Measurements from ENCODE around the gene FKBP10.
A peak's percentile ranks its signal among the peaks of the same experiment; 100 is the strongest.

The FKBP10 gene

DNA sequence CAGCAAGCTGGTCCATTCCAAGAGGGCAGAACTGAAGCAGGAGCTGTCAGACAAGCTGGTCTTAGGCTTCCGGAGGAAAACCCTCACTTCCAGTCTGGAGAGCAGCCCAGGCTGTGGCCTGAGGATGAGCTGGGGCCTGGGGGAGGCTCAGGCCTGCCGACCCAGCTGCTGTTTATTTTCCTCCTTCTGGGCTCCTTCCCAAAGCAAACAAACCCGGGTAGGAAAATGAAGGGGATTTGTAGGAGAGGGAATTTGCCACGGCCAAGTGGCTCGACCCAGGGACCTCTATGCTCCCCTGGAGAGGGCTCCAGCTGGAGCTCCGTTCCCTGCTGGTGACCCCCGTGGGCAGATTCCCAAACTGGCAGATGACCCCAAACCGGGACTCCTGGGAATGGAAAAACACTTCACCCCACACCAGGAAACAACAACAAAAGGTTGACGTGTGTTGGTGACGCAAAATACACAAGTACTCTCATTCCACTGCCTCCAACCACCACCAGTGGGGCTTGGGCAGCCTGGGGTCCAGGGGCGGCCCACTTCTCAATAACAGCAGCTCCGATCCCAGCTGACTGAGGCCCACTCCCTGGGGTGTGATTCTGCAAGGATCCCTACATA lies 35.1 kb upstream of the FKBP10 start:
- ChIA-PET CTCF (interaction anchor here (1.2 to 3.2 kb wide), 4 partner anchors 8 to 34 kb away, joined by 3 to 31 read pairs (median 7); partner anchors contain the start of genes JUP and P3H4), POLR2A (interaction anchor here (1.5 to 5.8 kb wide), 5 partner anchors 8 to 89 kb away, joined by 6 to 44 read pairs (median 11); partner anchors contain the start of genes EIF1, FKBP10, JUP and P3H4)
- peak; percentile 42 for DNase-seq (ENCODE audit: extremely low spot score)

GRCh38 chr17:41779954-41780353 lies 32.9 kb upstream of the FKBP10 start:
- ChIA-PET CTCF (no interaction called here), POLR2A (interaction anchor here (0.6 to 1.6 kb wide), 2 partner anchors 13 to 92 kb away, joined by 3 to 4 read pairs; no protein-coding TSS in a partner anchor)
- no peak for TF ChIP-seq ARNT (IDR thresholded peaks at IDR 0.05)
- no peak for TF ChIP-seq ZNF384 (IDR thresholded peaks at IDR 0.05)
- TF ChIP-seq NFRKB (IDR thresholded peaks at IDR 0.05) = no peak
- TF ChIP-seq FOXA1 (IDR thresholded peaks at IDR 0.05) = no peak
- TF ChIP-seq BHLHE40 (IDR thresholded peaks at IDR 0.05; ENCODE audit: borderline replicate concordance) = no peak
- TF ChIP-seq TARDBP (IDR thresholded peaks at IDR 0.05) = no peak
- no peak for TF ChIP-seq HDGF (IDR thresholded peaks at IDR 0.05; ENCODE audit: borderline replicate concordance)
- TF ChIP-seq, protein P1, sequence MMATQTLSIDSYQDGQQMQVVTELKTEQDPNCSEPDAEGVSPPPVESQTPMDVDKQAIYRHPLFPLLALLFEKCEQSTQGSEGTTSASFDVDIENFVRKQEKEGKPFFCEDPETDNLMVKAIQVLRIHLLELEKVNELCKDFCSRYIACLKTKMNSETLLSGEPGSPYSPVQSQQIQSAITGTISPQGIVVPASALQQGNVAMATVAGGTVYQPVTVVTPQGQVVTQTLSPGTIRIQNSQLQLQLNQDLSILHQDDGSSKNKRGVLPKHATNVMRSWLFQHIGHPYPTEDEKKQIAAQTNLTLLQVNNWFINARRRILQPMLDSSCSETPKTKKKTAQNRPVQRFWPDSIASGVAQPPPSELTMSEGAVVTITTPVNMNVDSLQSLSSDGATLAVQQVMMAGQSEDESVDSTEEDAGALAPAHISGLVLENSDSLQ (IDR thresholded peaks at IDR 0.05) = no peak
- TF ChIP-seq LEF1 (IDR thresholded peaks at IDR 0.05; ENCODE audit: borderline replicate concordance) = no peak
- no peak for TF ChIP-seq ELF4 (IDR thresholded peaks at IDR 0.05)
- no peak for TF ChIP-seq SUZ12 (IDR thresholded peaks at IDR 0.05)
- TF ChIP-seq CTBP1 (IDR thresholded peaks at IDR 0.05; ENCODE audit: borderline replicate concordance) = no peak
- TF ChIP-seq L3MBTL2 (conservative IDR thresholded peaks at IDR 0.05) = no peak
- TF ChIP-seq FOXM1 (IDR thresholded peaks at IDR 0.05; ENCODE audit: borderline replicate concordance) = no peak
- TF ChIP-seq FOXK2 (IDR thresholded peaks at IDR 0.05) = no peak
- TF ChIP-seq SP1 (IDR thresholded peaks at IDR 0.05) = no peak
- DNase-seq (ENCODE audit: extremely low spot score) = no peak

More for the DNA sequence above, 35.1 kb upstream of the FKBP10 start:
- no peak for TF ChIP-seq SP1 (IDR thresholded peaks at IDR 0.05)
- TF ChIP-seq HDGF (IDR thresholded peaks at IDR 0.05; ENCODE audit: borderline replicate concordance) = no peak
- no peak for TF ChIP-seq FOXK2 (IDR thresholded peaks at IDR 0.05)
- TF ChIP-seq ZNF384 (IDR thresholded peaks at IDR 0.05) = no peak
- TF ChIP-seq TARDBP (IDR thresholded peaks at IDR 0.05) = no peak
- TF ChIP-seq ARNT (IDR thresholded peaks at IDR 0.05) = no peak
- no peak for TF ChIP-seq BHLHE40 (IDR thresholded peaks at IDR 0.05; ENCODE audit: borderline replicate concordance)
- TF ChIP-seq ELF4 (IDR thresholded peaks at IDR 0.05) = no peak
- TF ChIP-seq SUZ12 (IDR thresholded peaks at IDR 0.05) = no peak
- TF ChIP-seq FOXA1 (IDR thresholded peaks at IDR 0.05) = no peak
- no peak for TF ChIP-seq L3MBTL2 (conservative IDR thresholded peaks at IDR 0.05)
- TF ChIP-seq NFRKB (IDR thresholded peaks at IDR 0.05) = no peak
- TF ChIP-seq, protein P1 (IDR thresholded peaks at IDR 0.05) = no peak
- no peak for TF ChIP-seq CTBP1 (IDR thresholded peaks at IDR 0.05; ENCODE audit: borderline replicate concordance)

GRCh38 chr17:41781404-41782110 lies 31.2 kb upstream of the FKBP10 start:
- DNase-seq (ENCODE audit: extremely low spot score) = no peak
- ChIA-PET CTCF (interaction anchor here (0.5 to 1.5 kb wide), 2 partner anchors 20 to 85 kb away, joined by 3 read pairs; no protein-coding TSS in a partner anchor), POLR2A (interaction anchor here (0.7 to 1.1 kb wide), 3 partner anchors 13 to 93 kb away, joined by 3 to 5 read pairs (median 3); partner anchors contain the start of gene HAP1)
- no peak for TF ChIP-seq HDGF (IDR thresholded peaks at IDR 0.05; ENCODE audit: borderline replicate concordance)
- TF ChIP-seq, protein P1 (IDR thresholded peaks at IDR 0.05) = no peak
- no peak for TF ChIP-seq SP1 (IDR thresholded peaks at IDR 0.05)
- TF ChIP-seq ARNT (IDR thresholded peaks at IDR 0.05) = no peak
- no peak for TF ChIP-seq LEF1 (IDR thresholded peaks at IDR 0.05; ENCODE audit: borderline replicate concordance)
- no peak for TF ChIP-seq L3MBTL2 (conservative IDR thresholded peaks at IDR 0.05)
- TF ChIP-seq CTBP1 (IDR thresholded peaks at IDR 0.05; ENCODE audit: borderline replicate concordance) = no peak
- no peak for TF ChIP-seq NFRKB (IDR thresholded peaks at IDR 0.05)
- TF ChIP-seq ZNF384 (IDR thresholded peaks at IDR 0.05) = no peak
- TF ChIP-seq BHLHE40 (IDR thresholded peaks at IDR 0.05; ENCODE audit: borderline replicate concordance) = no peak
- TF ChIP-seq ELF4 (IDR thresholded peaks at IDR 0.05) = no peak
- no peak for TF ChIP-seq FOXM1 (IDR thresholded peaks at IDR 0.05; ENCODE audit: borderline replicate concordance)
- TF ChIP-seq FOXA1 (IDR thresholded peaks at IDR 0.05) = no peak

- no peak for DNase-seq (ENCODE audit: extremely low spot score)
Observed at GRCh38 chr17:41782142-41782541, 30.7 kb upstream of the FKBP10 start.

More at GRCh38 chr17:41782142-41782541, 30.7 kb upstream of the FKBP10 start:
- CTCF ChIA-PET = interaction anchor here (0.5 to 1.5 kb wide), 2 partner anchors 20 to 86 kb away, joined by 3 read pairs; no protein-coding TSS in a partner anchor
- TF ChIP-seq CTBP1 (IDR thresholded peaks at IDR 0.05; ENCODE audit: borderline replicate concordance) (no peak), LEF1 (IDR thresholded peaks at IDR 0.05; ENCODE audit: borderline replicate concordance) (no peak), ARNT (IDR thresholded peaks at IDR 0.05) (no peak), ELF4 (IDR thresholded peaks at IDR 0.05) (no peak), TARDBP (IDR thresholded peaks at IDR 0.05) (no peak), SUZ12 (IDR thresholded peaks at IDR 0.05) (no peak), FOXM1 (IDR thresholded peaks at IDR 0.05; ENCODE audit: borderline replicate concordance) (no peak), ZNF384 (IDR thresholded peaks at IDR 0.05) (no peak), BHLHE40 (IDR thresholded peaks at IDR 0.05; ENCODE audit: borderline replicate concordance) (no peak), SP1 (IDR thresholded peaks at IDR 0.05) (no peak), FOXA1 (IDR thresholded peaks at IDR 0.05) (no peak), HDGF (IDR thresholded peaks at IDR 0.05; ENCODE audit: borderline replicate concordance) (no peak), NFRKB (IDR thresholded peaks at IDR 0.05) (no peak), FOXK2 (IDR thresholded peaks at IDR 0.05) (no peak), L3MBTL2 (conservative IDR thresholded peaks at IDR 0.05) (no peak)
- TF ChIP-seq, protein P1 (IDR thresholded peaks at IDR 0.05) = no peak
- POLR2A ChIA-PET = interaction anchor here (1.0 to 1.1 kb wide), 2 partner anchors 13 to 48 kb away, joined by 3 to 5 read pairs; partner anchors contain the start of gene HAP1

Measured in HEK293T (cell line).